Measurements from ENCODE around the gene IGFN1. TPM values are rescaled to one million over a fixed set of nuclear protein-coding genes. Genes with fewer than 3 reads are reported as not detected.

The IGFN1 gene
- total and polyA plus RNA-seq, 2 of the 8 experiments (the other 6 are each of a cell fraction or from before 2014, with no cell fraction given): not detected

DNA sequence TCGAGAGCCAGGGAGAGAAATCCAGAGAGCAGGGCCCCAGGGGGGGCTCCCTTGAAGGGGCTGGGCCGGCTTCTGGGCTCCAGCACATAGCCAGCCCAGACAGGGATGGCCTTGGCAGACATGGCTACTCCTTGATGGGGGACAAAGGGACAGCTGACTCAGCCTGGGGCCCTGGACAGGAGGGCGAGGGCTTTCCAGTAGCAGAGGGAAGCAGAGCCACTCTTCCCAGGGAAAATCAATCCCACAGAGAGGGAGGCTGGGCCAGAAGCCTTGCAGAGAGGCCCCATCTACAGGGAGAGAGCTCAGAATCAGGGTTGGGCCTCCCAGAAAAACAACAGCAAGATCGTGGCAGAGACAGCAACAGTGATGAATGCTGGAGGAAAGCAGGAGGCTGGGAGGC, 15.6 kb downstream of the IGFN1 start:
- no peak overlapping the region for H2BK12ac ChIP-seq (ENCODE audit: low read depth, low read length)
- H3K23ac ChIP-seq (ENCODE audit: insufficient read length): no peak overlapping the region
- H4K20me1 ChIP-seq (replicated peaks in 1 of 2; ENCODE audit: control insufficient read depth in 1 of 2, insufficient read depth in 2 of 2, low read length in 2 of 2): no peaks in the 10 kb centered on the region
- no peak overlapping the region for H2AFZ ChIP-seq (ENCODE audit: low read length)
- H3K4ac ChIP-seq (replicated peaks; ENCODE audit: insufficient read length, low read depth, low read length): no peak overlapping the region
- ChIA-PET POLR2A (ENCODE audit: partially characterized antibody) (interaction anchor here (0.6 to 1.7 kb wide), 2 partner anchors 52 to 83 kb away, joined by 3 read pairs; partner anchors contain the start of gene TMEM9), CTCF (ENCODE audit: partially characterized antibody) (interaction anchor here (0.8 to 3.1 kb wide), 4 partner anchors 8 to 177 kb away, joined by 3 to 14 read pairs (median 4); no protein-coding TSS in a partner anchor)
- H3K36me3 ChIP-seq (ENCODE audit: control insufficient read depth in 2 of 4, insufficient read depth in 4 of 4, low read length in 3 of 4): no peaks in the 10 kb centered on the region
- H3K27me3 ChIP-seq (replicated peaks in 1 of 4; ENCODE audit: control insufficient read depth in 3 of 4, extremely low read depth in 1 of 4, insufficient read depth in 3 of 4, low read length in 3 of 4): no peaks in the 10 kb centered on the region
- no peak overlapping the region for H3K4me3 ChIP-seq (ENCODE audit: extremely low read depth in 1 of 4, insufficient read depth in 2 of 4, low read depth in 3 of 4, low read length in 4 of 4)
- WGBS, 2 experiments (ENCODE audit: extremely low coverage in 1 of 2, insufficient coverage in 1 of 2, insufficient read length in 1 of 2, insufficient replicate concordance in 2 of 2, low coverage in 1 of 2, low lambda C conversion rate in 2 of 2, missing lambda C conversion rate in 1 of 2): 77% methylated on average over 4 of the region's 4 CpGs; no CpG with 5 or more reads in 1 of the 2 experiments
- no peak overlapping the region for H3K56ac ChIP-seq (replicated peaks; ENCODE audit: insufficient read length, low read depth, low read length)
- no peak overlapping the region for H2BK20ac ChIP-seq (ENCODE audit: low read length)
- H3K9ac ChIP-seq (replicated peaks in 1 of 4; ENCODE audit: extremely low read depth in 1 of 4, low read depth in 3 of 4, low read length in 3 of 4): no peak overlapping the region
- no peak overlapping the region for H2AK5ac ChIP-seq (ENCODE audit: low read depth, low read length)
- no peak overlapping the region for H4K91ac ChIP-seq (replicated peaks; ENCODE audit: insufficient read length, low read length)
- H4K5ac ChIP-seq (ENCODE audit: insufficient read length, low read depth, low read length): no peak overlapping the region
- no peak overlapping the region for H2BK15ac ChIP-seq (ENCODE audit: low read length)
- peaks cover 4% of the 10 kb centered on the region; the same call in 1 of the 2 replicates for H3K23me2 ChIP-seq (ENCODE audit: low read depth, low read length)
- no peaks in the 10 kb centered on the region for H3K79me1 ChIP-seq (ENCODE audit: low read depth, low read length)
- no peak overlapping the region for H2BK5ac ChIP-seq (ENCODE audit: low read depth, low read length)
- H3K9me3 ChIP-seq (ENCODE audit: insufficient read depth in 2 of 2, low read depth in 1 of 2, low read length in 1 of 2): no peaks in the 10 kb centered on the region
- H3K27ac ChIP-seq (ENCODE audit: low read depth, low read length): no peak overlapping the region
- H3K4me1 ChIP-seq (replicated peaks in 1 of 4; ENCODE audit: control insufficient read depth in 3 of 4, insufficient read depth in 4 of 4, low read length in 3 of 4): no peaks in the 10 kb centered on the region
- no peak overlapping the region for H4K8ac ChIP-seq (ENCODE audit: extremely low read depth, insufficient read depth, low read length)
- no peak for DNase-seq (ENCODE audit: low read depth in 1 of 2, low spot score in 2 of 2)
- no peak overlapping the region for H3K4me2 ChIP-seq (ENCODE audit: insufficient read depth in 1 of 2, low read depth in 2 of 2, low read length in 2 of 2)
- no peaks in the 10 kb centered on the region for H3K79me2 ChIP-seq (ENCODE audit: control insufficient read depth in 1 of 2, insufficient read depth in 2 of 2, low read length in 2 of 2)
- H3K14ac ChIP-seq (ENCODE audit: insufficient read length): no peak overlapping the region
- H3K18ac ChIP-seq (ENCODE audit: extremely low read depth, low read length): no peak overlapping the region
- H2BK120ac ChIP-seq (replicated peaks; ENCODE audit: low read depth, low read length): no peak overlapping the region
- no peak for FAIRE-seq
- TF ChIP-seq SIX5 (IDR thresholded peaks at IDR 0.05; ENCODE audit: low read depth, low read length) (no peak), EZH2 (IDR thresholded peaks at IDR 0.05; ENCODE audit: low read depth, low read length, severe bottlenecking) (no peak), EGR1 (IDR thresholded peaks at IDR 0.05; ENCODE audit: borderline replicate concordance, low read depth, low read length) (no peak), RNF2 (IDR thresholded peaks at IDR 0.05; ENCODE audit: borderline replicate concordance, low read depth, low read length, missing control alignments, poor library complexity, severe bottlenecking) (no peak), SAP30 (IDR thresholded peaks at IDR 0.05; ENCODE audit: insufficient read depth, insufficient replicate concordance, low read length) (no peak), SIN3A (conservative IDR thresholded peaks at IDR 0.05 in 1 of 2, IDR thresholded peaks at IDR 0.05 in 1 of 2; ENCODE audit: low read depth in 1 of 2, low read length in 2 of 2) (no peak)
- TF ChIP-seq, protein P1, sequence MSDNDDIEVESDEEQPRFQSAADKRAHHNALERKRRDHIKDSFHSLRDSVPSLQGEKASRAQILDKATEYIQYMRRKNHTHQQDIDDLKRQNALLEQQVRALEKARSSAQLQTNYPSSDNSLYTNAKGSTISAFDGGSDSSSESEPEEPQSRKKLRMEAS (IDR thresholded peaks at IDR 0.05): no peak
- TF ChIP-seq, protein P2, sequence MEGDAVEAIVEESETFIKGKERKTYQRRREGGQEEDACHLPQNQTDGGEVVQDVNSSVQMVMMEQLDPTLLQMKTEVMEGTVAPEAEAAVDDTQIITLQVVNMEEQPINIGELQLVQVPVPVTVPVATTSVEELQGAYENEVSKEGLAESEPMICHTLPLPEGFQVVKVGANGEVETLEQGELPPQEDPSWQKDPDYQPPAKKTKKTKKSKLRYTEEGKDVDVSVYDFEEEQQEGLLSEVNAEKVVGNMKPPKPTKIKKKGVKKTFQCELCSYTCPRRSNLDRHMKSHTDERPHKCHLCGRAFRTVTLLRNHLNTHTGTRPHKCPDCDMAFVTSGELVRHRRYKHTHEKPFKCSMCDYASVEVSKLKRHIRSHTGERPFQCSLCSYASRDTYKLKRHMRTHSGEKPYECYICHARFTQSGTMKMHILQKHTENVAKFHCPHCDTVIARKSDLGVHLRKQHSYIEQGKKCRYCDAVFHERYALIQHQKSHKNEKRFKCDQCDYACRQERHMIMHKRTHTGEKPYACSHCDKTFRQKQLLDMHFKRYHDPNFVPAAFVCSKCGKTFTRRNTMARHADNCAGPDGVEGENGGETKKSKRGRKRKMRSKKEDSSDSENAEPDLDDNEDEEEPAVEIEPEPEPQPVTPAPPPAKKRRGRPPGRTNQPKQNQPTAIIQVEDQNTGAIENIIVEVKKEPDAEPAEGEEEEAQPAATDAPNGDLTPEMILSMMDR (IDR thresholded peaks at IDR 0.05; ENCODE audit: control extremely low read depth in 1 of 3, insufficient read depth in 1 of 3, low read depth in 1 of 3, low read length in 3 of 3): no peak
- TF ChIP-seq, protein P3, sequence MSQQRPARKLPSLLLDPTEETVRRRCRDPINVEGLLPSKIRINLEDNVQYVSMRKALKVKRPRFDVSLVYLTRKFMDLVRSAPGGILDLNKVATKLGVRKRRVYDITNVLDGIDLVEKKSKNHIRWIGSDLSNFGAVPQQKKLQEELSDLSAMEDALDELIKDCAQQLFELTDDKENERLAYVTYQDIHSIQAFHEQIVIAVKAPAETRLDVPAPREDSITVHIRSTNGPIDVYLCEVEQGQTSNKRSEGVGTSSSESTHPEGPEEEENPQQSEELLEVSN (IDR thresholded peaks at IDR 0.05): no peak

Measured in H1 (cell line).